ENCODE results near the gene UBIAD1.

UBIAD1 gene

GRCh38 chr1:11237356-11237755 is 35.6 kb upstream of the UBIAD1 start:
- no peak for TF ChIP-seq SIN3A (IDR thresholded peaks at IDR 0.05; ENCODE audit: borderline replicate concordance, insufficient read depth, low read length)
- no peak for TF ChIP-seq POLR2AphosphoS5 (IDR thresholded peaks at IDR 0.05; ENCODE audit: low read depth, low read length)
- TF ChIP-seq REST (IDR thresholded peaks at IDR 0.05; ENCODE audit: insufficient read depth in 1 of 2, low read depth in 2 of 2, low read length in 2 of 2): no peak
- TF ChIP-seq TAF1 (IDR thresholded peaks at IDR 0.05; ENCODE audit: borderline replicate concordance, insufficient read depth, low read length): no peak
- TF ChIP-seq FOXP2 (optimal IDR thresholded peaks at IDR 0.05; ENCODE audit: borderline replicate concordance, extremely low read depth, extremely low read length, insufficient read depth): no peak

DNA sequence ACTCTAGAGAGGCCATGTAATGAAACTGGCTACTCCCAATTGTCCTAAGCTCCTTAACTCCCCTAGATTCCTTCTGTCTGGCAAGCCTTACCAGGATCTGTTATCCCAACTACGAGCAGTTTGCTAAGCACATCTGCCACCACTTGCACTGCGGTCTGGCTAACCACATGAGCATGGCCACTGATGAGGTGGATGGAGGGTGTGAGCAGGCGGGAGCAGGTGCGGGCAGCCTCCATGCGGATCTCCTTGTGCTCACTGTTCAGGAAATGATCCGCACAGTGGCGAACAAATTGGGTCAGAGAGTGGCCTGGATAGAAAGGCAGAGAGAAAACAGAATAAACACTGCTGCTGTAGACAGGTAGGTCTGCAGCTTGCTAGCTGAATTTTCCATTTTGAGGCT is 34.7 kb upstream of the UBIAD1 start:
- no peak for TF ChIP-seq REST (IDR thresholded peaks at IDR 0.05; ENCODE audit: insufficient read depth in 1 of 2, low read depth in 2 of 2, low read length in 2 of 2)
- no peak for TF ChIP-seq TAF1 (IDR thresholded peaks at IDR 0.05; ENCODE audit: borderline replicate concordance, insufficient read depth, low read length)
- no peak for TF ChIP-seq FOXP2 (optimal IDR thresholded peaks at IDR 0.05; ENCODE audit: borderline replicate concordance, extremely low read depth, extremely low read length, insufficient read depth)
- no peak for TF ChIP-seq SIN3A (IDR thresholded peaks at IDR 0.05; ENCODE audit: borderline replicate concordance, insufficient read depth, low read length)
- no peak for TF ChIP-seq POLR2AphosphoS5 (IDR thresholded peaks at IDR 0.05; ENCODE audit: low read depth, low read length)

- no peak for TF ChIP-seq REST (IDR thresholded peaks at IDR 0.05; ENCODE audit: insufficient read depth in 1 of 2, low read depth in 2 of 2, low read length in 2 of 2)
- TF ChIP-seq POLR2AphosphoS5 (IDR thresholded peaks at IDR 0.05; ENCODE audit: low read depth, low read length): no peak
- no peak for TF ChIP-seq FOXP2 (optimal IDR thresholded peaks at IDR 0.05; ENCODE audit: borderline replicate concordance, extremely low read depth, extremely low read length, insufficient read depth)
- no peak for TF ChIP-seq SIN3A (IDR thresholded peaks at IDR 0.05; ENCODE audit: borderline replicate concordance, insufficient read depth, low read length)
- no peak for TF ChIP-seq TAF1 (IDR thresholded peaks at IDR 0.05; ENCODE audit: borderline replicate concordance, insufficient read depth, low read length)
Measured at GRCh38 chr1:11245248-11245647, 27.8 kb upstream of the UBIAD1 start.

GRCh38 chr1:11245904-11246719 is 26.9 kb upstream of the UBIAD1 start:
- no peak for TF ChIP-seq REST (IDR thresholded peaks at IDR 0.05; ENCODE audit: insufficient read depth in 1 of 2, low read depth in 2 of 2, low read length in 2 of 2)
- no peak for TF ChIP-seq TAF1 (IDR thresholded peaks at IDR 0.05; ENCODE audit: borderline replicate concordance, insufficient read depth, low read length)
- no peak for TF ChIP-seq POLR2AphosphoS5 (IDR thresholded peaks at IDR 0.05; ENCODE audit: low read depth, low read length)
